ENCODE data around the gene SLITRK5. TPM values are rescaled to one million over a fixed set of nuclear protein-coding genes. Genes with fewer than 3 reads are reported as not detected.

SLITRK5 gene
- total RNA-seq, 2 experiments from 2014 or later, result under 0.01 TPM; not detected in 1

GRCh38 chr13:87677496-87678371 lies 6.6 kb downstream of the SLITRK5 start:
- no peak for DNase-seq
- peaks cover 6% of the 10 kb centered on the region for H3K36me3 Mint-ChIP-seq (ENCODE audit: low read depth)
- CTCF ChIA-PET, result no interaction called here
- peak overlapping the region; percentile 30 for H3K4me3 Mint-ChIP-seq
- H3K9me3 Mint-ChIP-seq, result no peaks in the 10 kb centered on the region
- peaks cover 9% of the 10 kb centered on the region for H3K4me1 Mint-ChIP-seq
- H3K27ac Mint-ChIP-seq, result no peak overlapping the region
- H3K27me3 Mint-ChIP-seq, result peaks cover 33% of the 10 kb centered on the region
- POLR2A ChIA-PET, result no interaction called here

DNA sequence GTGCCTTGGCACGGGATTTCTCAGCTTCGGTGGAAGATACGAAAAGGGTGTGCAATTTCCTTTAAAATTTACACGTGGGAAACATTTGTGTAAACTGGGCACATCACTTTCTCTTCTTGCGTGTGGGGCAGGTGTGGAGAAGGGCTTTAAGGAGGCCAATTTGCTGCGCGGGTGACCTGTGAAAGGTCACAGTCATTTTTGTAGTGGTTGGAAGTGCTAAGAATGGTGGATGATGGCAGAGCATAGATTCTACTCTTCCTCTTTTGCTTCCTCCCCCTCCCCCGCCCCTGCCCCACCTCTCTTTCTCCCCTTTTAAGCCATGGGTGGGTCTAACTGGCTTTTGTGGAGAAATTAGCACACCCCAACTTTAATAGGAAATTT lies 7.2 kb downstream of the SLITRK5 start:
- H3K27me3 Mint-ChIP-seq, result peaks cover 27% of the 10 kb centered on the region
- no peak overlapping the region for H3K4me3 Mint-ChIP-seq
- no peaks in the 10 kb centered on the region for H3K9me3 Mint-ChIP-seq
- DNase-seq, result no peak
- ChIA-PET POLR2A (no interaction called here), CTCF (no interaction called here)
- H3K36me3 Mint-ChIP-seq (ENCODE audit: low read depth), result peaks cover 6% of the 10 kb centered on the region
- H3K4me1 Mint-ChIP-seq, result peaks cover 9% of the 10 kb centered on the region
- no peak overlapping the region for H3K27ac Mint-ChIP-seq

DNA sequence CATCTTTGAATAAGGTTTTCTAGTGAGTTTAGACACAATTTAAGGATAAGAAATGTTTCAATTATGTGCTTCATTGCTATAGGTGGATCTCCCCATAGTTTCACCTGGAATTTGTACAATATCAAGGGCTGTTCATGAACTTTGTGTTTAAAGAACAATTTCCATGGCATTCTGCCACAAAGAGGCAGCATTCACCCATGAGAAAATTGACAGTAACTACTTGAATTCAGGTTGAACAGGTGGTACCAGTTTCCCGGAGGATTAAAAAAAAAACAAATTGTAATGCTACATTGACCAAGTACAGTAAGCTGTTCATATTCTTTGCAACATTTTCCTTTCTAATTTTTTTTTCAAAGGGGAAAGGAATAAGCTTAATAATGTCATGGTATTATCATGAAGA lies 9.1 kb downstream of the SLITRK5 start:
- H3K36me3 Mint-ChIP-seq (ENCODE audit: low read depth), result no peaks in the 10 kb centered on the region
- H3K4me3 Mint-ChIP-seq, result no peak overlapping the region
- H3K4me1 Mint-ChIP-seq, result peaks cover 4% of the 10 kb centered on the region
- peaks cover 14% of the 10 kb centered on the region for H3K27me3 Mint-ChIP-seq
- no peak for DNase-seq
- H3K9me3 Mint-ChIP-seq, result no peaks in the 10 kb centered on the region
- no peak overlapping the region for H3K27ac Mint-ChIP-seq
- CTCF ChIA-PET, result no interaction called here
- POLR2A ChIA-PET, result no interaction called here

DNA sequence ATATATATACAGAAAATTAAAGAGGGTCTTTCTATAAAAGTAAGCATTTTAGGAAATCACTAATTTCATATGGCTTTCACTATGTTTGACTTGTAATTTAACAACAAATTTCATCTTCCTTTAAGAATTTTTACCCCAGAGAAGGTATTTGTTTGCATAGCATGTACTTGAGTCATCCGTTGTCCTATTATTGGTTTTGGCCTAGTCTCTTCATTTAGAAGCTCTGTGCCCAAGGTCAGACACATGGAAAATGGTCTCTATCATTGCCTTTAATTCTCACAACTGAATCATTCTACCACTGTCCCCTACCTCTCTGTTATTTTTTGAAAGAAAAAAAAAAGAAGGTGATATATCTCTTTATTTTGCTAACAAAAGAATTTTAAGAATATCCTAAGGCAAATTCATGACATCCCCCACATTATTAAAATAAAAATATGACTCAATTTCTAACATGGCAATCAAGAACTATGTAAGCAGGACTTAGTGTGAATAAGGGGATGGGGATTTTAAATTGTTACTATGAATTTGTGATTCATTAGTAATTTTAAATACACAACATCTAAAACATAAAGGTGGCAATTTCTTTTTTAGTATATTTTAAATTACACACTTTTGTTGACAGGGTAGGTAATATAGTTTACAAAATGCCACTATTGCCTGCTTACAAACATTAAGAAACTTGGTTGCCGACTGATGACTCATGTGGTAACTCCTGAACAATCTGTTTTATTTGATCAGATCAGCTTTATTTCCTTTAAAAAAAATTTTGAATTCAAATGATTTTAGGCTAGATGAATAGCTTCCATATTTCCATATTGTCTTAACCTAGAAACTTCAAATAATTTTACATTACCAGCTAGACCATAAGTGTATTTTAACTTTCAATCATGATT lies 13.9 kb downstream of the SLITRK5 start:
- DNase-seq, result no peak
- POLR2A ChIA-PET, result no interaction called here
- CTCF ChIA-PET, result no interaction called here
- Mint-ChIP-seq H3K36me3 (ENCODE audit: low read depth) (no peaks in the 10 kb centered on the region), H3K9me3 (no peaks in the 10 kb centered on the region), H3K4me1 (no peaks in the 10 kb centered on the region), H3K27me3 (no peaks in the 10 kb centered on the region), H3K4me3 (no peak overlapping the region), H3K27ac (no peak overlapping the region)

- POLR2A ChIA-PET, result no interaction called here
- DNase-seq, result no peak
- H3K27ac Mint-ChIP-seq, result no peak overlapping the region
- H3K36me3 Mint-ChIP-seq (ENCODE audit: low read depth), result no peaks in the 10 kb centered on the region
- H3K9me3 Mint-ChIP-seq, result no peaks in the 10 kb centered on the region
- no peaks in the 10 kb centered on the region for H3K27me3 Mint-ChIP-seq
- no peak overlapping the region for H3K4me3 Mint-ChIP-seq
- CTCF ChIA-PET, result no interaction called here
- no peaks in the 10 kb centered on the region for H3K4me1 Mint-ChIP-seq
Observed at GRCh38 chr13:87696458-87696857, 25.3 kb downstream of the SLITRK5 start.

GRCh38 chr13:87698268-87698667 lies 27.1 kb downstream of the SLITRK5 start:
- CTCF ChIA-PET, result no interaction called here
- Mint-ChIP-seq H3K4me1 (no peaks in the 10 kb centered on the region), H3K9me3 (no peaks in the 10 kb centered on the region), H3K27me3 (no peaks in the 10 kb centered on the region), H3K4me3 (no peak overlapping the region), H3K36me3 (ENCODE audit: low read depth) (no peaks in the 10 kb centered on the region), H3K27ac (no peak overlapping the region)
- no peak for DNase-seq
- POLR2A ChIA-PET, result no interaction called here

GRCh38 chr13:87709947-87710346 lies 38.8 kb downstream of the SLITRK5 start:
- Mint-ChIP-seq H3K27me3 (no peaks in the 10 kb centered on the region), H3K4me3 (no peak overlapping the region)

DNA sequence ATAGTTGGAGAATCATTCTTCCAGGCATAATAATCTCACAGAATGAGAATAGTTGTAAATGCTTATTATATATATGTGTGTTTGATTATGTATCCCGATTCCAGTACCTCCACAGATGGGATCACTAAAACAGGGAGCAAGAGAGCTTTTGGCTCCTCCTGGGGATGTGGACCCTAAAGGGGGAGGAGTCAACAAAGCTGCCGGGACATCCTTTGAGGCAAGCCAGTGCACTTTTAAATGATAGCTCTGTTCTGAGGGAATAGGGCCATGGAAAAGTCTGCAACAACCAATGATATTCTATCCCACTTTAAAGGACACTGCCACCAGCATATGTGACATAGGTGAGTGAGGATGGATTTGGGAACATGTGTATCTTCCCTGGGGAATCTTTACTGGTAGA lies 40.8 kb downstream of the SLITRK5 start:
- Mint-ChIP-seq H3K9me3 (no peaks in the 10 kb centered on the region), H3K27ac (no peak overlapping the region), H3K4me3 (no peak overlapping the region), H3K36me3 (ENCODE audit: low read depth) (no peaks in the 10 kb centered on the region), H3K27me3 (no peaks in the 10 kb centered on the region), H3K4me1 (no peaks in the 10 kb centered on the region)
- ChIA-PET POLR2A (no interaction called here), CTCF (no interaction called here)
- no peak for DNase-seq

More at GRCh38 chr13:87709947-87710346, 38.8 kb downstream of the SLITRK5 start:
- CTCF ChIA-PET, result no interaction called here
- POLR2A ChIA-PET, result no interaction called here
- Mint-ChIP-seq H3K9me3 (no peaks in the 10 kb centered on the region), H3K27ac (no peak overlapping the region), H3K4me1 (no peaks in the 10 kb centered on the region), H3K36me3 (ENCODE audit: low read depth) (no peaks in the 10 kb centered on the region)
- DNase-seq, result no peak
